Spleen (tissue), 11 donors: Measurements from ENCODE around the gene ARHGEF10L. TPM values are rescaled to one million over a fixed set of nuclear protein-coding genes. Genes with fewer than 3 reads are reported as not detected.

ENCODE experiments used
- DNase-seq: peaks from one replicate; pipeline ENCODE4 v3.0.0-alpha.2; 2020
- H3K27ac ChIP-seq, 8 donors: fragments of 200-600 bp; sonication (generic) in 7 of 8; 1 replicate in 4 of 8; 2 replicates in 4 of 8; pipeline versions ENCODE4 v1.5.0 to v1.8.0; 2016 to 2021; ENCODE audit warnings: inconsistent platforms in 4 of 8, mild to moderate bottlenecking in 4 of 8, moderate library complexity in 1 of 8
- H3K27me3 ChIP-seq, 7 donors: fragments of 200-600 bp; sonication (generic) in 6 of 7; replicated peaks in 1 of 7; 1 replicate in 4 of 7; 2 replicates in 3 of 7; pipeline versions ENCODE4 v1.5.0 to v1.8.0; 2016 to 2021; ENCODE audit warnings: inconsistent platforms in 3 of 7, mild to moderate bottlenecking in 1 of 7
- H3K36me3 ChIP-seq, 6 donors: fragments of 200-600 bp; sonication (generic) in 5 of 6; 1 replicate in 4 of 6; 2 replicates in 2 of 6; pipeline versions ENCODE4 v1.5.0 to v1.8.0; 2016 to 2021; ENCODE audit warnings: inconsistent platforms in 2 of 6
- H3K4me1 ChIP-seq, 6 donors: fragments of 200-600 bp; sonication (generic) in 5 of 6; 1 replicate in 3 of 6; 2 replicates in 3 of 6; pipeline versions ENCODE4 v1.5.0 to v1.8.0; 2016 to 2021; ENCODE audit warnings: inconsistent platforms in 3 of 6
- H3K4me3 ChIP-seq, 8 donors: fragments of 200-600 bp; sonication (generic) in 7 of 8; 1 replicate in 4 of 8; 2 replicates in 4 of 8; pipeline versions ENCODE4 v1.5.0 to v1.8.0; 2016 to 2021; ENCODE audit warnings: inconsistent platforms in 4 of 8, mild to moderate bottlenecking in 4 of 8, moderate library complexity in 2 of 8
- H3K9me3 ChIP-seq, 8 donors: fragments of 200-600 bp; sonication (generic) in 7 of 8; 1 replicate in 4 of 8; 2 replicates in 4 of 8; pipeline versions ENCODE4 v1.5.0 to v1.8.0; 2016 to 2021; ENCODE audit warnings: inconsistent platforms in 4 of 8
- POLR2A ChIP-seq, 3 donors: fragments of 450-650 bp; IDR thresholded peaks; one replicate each; pipeline ENCODE4 v1.5.1; 2017; ENCODE audit warnings: antibody characterized with exemption in 3 of 3, mild to moderate bottlenecking in 1 of 3
- POLR2AphosphoS5 ChIP-seq, 3 donors: sonication (generic); formaldehyde crosslinking; IDR thresholded peaks; one replicate each; pipeline ENCODE4 v1.5.1; 2017; ENCODE audit warnings: antibody characterized with exemption in 3 of 3
- WGBS, 5 donors: extraction: QIAGEN DNeasy Blood & Tissue Kit in 3 of 5; methylation state at CpG; one replicate each; pipeline versions ENCODE4 v1.1.5 to v1.1.7; 2013 to 2018; 5-methylcytosine and 5-hydroxymethylcytosine counted together
- intact Hi-C: fragments of 100-400 bp; cut with DNase I; formaldehyde crosslinking; loops from one replicate; pipeline ENCODE4 v1.15.0; 2023; ENCODE audit warnings: low total_unique reads
- polyA plus RNA-seq, 3 donors: library from polyadenylated mRNA; stranded (reverse); fragments of 200-250 nt; gene quantifications; one replicate each; pipeline ENCODE4 v1.2.1, GENCODE V29; 2013
- total RNA-seq, 7 donors: library from RNA; depleted of rRNA in 3 of 7; stranded (reverse); fragments of >200 nt in 3 of 7; fragmentation: NEBNext Ultra II Directional in 4 of 7; extraction: Animal tissue kit (Norgen Biotek cat#: 25700) in 4 of 7; gene quantifications; one replicate each; pipeline versions ENCODE4 v1.1.0 to v1.2.1, GENCODE V29; 2016 to 2021
- TF ChIP-seq, protein P1 (sequence below), 11 experiments: fragments of 200-600 bp in 7 of 11; fragments of 450-650 bp in 4 of 11; sonication (generic) in 4 of 11; IDR thresholded peaks in 8 of 11; conservative IDR thresholded peaks in 3 of 11; 1 replicate in 7 of 11; 2 replicates in 4 of 11; pipeline versions ENCODE4 v1.4.0 to v1.8.0; 2016 to 2021; ENCODE audit warnings: antibody characterized with exemption in 11 of 11, inconsistent platforms in 4 of 11, mild to moderate bottlenecking in 1 of 11
- donor health status: healthy with polysubstance abuse.
- donor health status: DM: no; HTN: no; CAD: no; lungs with moderate emphysema.
- donor health status: DM: no; HTN: no; CAD: no.
- donor health status: Bipolar disorder and iron deficiency.
- donor health status: healthy.
- donor health status: DM: no; HTN: no; CAD: no.
- donor health status: DM: yes; HTN: yes; CAD: no.

Gene ARHGEF10L
- total and polyA plus RNA-seq, 10 donors, result 10.0 to 40.9 (median 21.4) TPM

DNA sequence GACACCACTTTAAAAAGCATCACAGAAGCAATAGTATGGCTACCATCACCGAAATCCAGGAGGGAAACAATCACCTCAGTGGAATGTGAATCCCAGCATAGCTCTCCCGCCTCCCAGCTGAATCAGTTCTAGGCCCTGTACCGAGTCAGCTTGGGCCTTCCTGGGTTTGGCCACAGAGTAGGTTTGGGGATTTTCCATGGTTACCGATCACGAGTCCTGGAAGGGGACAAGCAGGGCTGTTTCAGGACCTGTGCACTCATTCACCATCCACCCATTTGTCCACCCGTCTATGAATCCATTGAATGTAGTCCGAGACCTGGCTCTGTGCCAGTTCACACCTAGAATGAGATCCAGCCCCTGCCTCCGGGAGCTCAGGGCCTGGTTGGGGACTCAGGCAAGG, 94.2 kb downstream of the ARHGEF10L start:
- Histone ChIP-seq H3K36me3 (peaks cover 0 to 87% (median 26%) of the 10 kb centered on the region in 6 donors), H3K4me1 (peaks cover 0 to 51% (median 28%) of the 10 kb centered on the region in 6 donors), H3K27me3 (no peaks in the 10 kb centered on the region), H3K27ac (no peak overlapping the region), H3K9me3 (no peaks in the 10 kb centered on the region), H3K4me3 (no peak overlapping the region)
- no peak for TF ChIP-seq POLR2AphosphoS5 (IDR thresholded peaks at IDR 0.05)
- TF ChIP-seq, protein P1, sequence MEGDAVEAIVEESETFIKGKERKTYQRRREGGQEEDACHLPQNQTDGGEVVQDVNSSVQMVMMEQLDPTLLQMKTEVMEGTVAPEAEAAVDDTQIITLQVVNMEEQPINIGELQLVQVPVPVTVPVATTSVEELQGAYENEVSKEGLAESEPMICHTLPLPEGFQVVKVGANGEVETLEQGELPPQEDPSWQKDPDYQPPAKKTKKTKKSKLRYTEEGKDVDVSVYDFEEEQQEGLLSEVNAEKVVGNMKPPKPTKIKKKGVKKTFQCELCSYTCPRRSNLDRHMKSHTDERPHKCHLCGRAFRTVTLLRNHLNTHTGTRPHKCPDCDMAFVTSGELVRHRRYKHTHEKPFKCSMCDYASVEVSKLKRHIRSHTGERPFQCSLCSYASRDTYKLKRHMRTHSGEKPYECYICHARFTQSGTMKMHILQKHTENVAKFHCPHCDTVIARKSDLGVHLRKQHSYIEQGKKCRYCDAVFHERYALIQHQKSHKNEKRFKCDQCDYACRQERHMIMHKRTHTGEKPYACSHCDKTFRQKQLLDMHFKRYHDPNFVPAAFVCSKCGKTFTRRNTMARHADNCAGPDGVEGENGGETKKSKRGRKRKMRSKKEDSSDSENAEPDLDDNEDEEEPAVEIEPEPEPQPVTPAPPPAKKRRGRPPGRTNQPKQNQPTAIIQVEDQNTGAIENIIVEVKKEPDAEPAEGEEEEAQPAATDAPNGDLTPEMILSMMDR (IDR thresholded peaks at IDR 0.05 in 8 of 11, conservative IDR thresholded peaks at IDR 0.05 in 3 of 11), result no peak
- TF ChIP-seq POLR2A (IDR thresholded peaks at IDR 0.05), result no peak
- DNase-seq, result no peak
- 77 to 93% (median 88%) methylated on average over 8 of the region's 8 CpGs for WGBS, 5 donors
- intact Hi-C loops, result no loop called here

DNA sequence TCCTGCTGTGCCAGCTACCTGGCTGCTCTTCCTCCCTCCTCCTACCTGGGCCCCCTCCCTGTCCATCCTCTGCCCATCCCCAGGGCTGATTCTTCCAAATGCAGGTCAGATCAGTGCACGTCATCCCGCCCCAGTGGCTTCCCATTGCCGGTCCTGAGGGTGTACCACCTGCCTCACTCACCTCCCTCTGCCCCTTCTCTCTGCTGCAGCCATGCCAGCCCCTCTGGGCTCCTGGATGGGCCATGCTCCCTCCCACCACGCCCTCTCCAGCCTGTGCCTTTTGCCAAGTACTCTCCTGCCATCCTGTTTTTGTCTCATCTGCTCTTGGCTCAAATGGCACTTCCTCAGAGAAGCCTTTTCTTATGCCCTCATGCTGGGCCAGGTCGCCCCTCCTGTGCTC, 95.8 kb downstream of the ARHGEF10L start:
- no peaks in the 10 kb centered on the region for H3K9me3 ChIP-seq
- no peak for DNase-seq
- H3K4me3 ChIP-seq, result no peak overlapping the region
- peaks cover 0 to 90% (median 38%) of the 10 kb centered on the region in 6 donors for H3K36me3 ChIP-seq
- intact Hi-C loops, result no loop called here
- peaks cover 0 to 42% (median 20%) of the 10 kb centered on the region in 6 donors for H3K4me1 ChIP-seq
- no peaks in the 10 kb centered on the region for H3K27me3 ChIP-seq
- peak overlapping the region in 3 of 8 donors; percentile 44 to 48 (median 46) for H3K27ac ChIP-seq
- 70 to 90% (median 82%) methylated on average over 5 of the region's 5 CpGs for WGBS, 5 donors
- TF ChIP-seq POLR2A (IDR thresholded peaks at IDR 0.05) (no peak), POLR2AphosphoS5 (IDR thresholded peaks at IDR 0.05) (no peak)
- TF ChIP-seq, protein P1 (IDR thresholded peaks at IDR 0.05 in 8 of 11, conservative IDR thresholded peaks at IDR 0.05 in 3 of 11), result no peak

DNA sequence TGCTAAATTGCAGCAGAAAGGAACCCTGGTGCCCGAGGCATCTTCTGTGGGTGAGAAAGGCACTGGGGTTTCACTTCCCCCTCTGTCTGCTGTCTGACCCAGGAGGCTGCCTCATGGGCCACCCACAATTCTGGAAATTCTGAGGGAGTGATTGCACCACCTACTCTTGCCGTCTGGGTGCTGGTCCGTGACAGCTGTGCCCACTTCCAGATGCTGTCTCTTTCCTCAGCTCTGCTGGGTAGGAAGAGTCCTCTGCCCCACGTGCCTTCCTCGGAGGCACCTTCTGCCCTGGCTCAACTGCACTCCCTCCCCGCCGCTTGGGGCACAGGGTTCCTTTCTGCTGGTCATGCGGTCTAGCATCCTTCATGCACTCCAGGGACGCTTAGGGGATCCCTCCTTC, 96.3 kb downstream of the ARHGEF10L start:
- no peak overlapping the region for H3K4me3 ChIP-seq
- TF ChIP-seq, protein P1 (IDR thresholded peaks at IDR 0.05 in 8 of 11, conservative IDR thresholded peaks at IDR 0.05 in 3 of 11), result no peak
- TF ChIP-seq POLR2A (IDR thresholded peaks at IDR 0.05) (no peak), POLR2AphosphoS5 (IDR thresholded peaks at IDR 0.05) (peak in 2 of 3 donors; percentile 41 to 61)
- peaks cover 0 to 95% (median 38%) of the 10 kb centered on the region in 6 donors for H3K36me3 ChIP-seq
- H3K27me3 ChIP-seq, result no peaks in the 10 kb centered on the region
- H3K4me1 ChIP-seq, result peaks cover 0 to 38% (median 17%) of the 10 kb centered on the region in 6 donors
- WGBS, 5 donors, result 39 to 68% (median 60%) methylated on average over 4 to 9 of the region's 9 CpGs
- no peak for DNase-seq
- H3K9me3 ChIP-seq, result no peaks in the 10 kb centered on the region
- intact Hi-C loops, result no loop called here
- peak overlapping the region in 3 of 8 donors; percentile 44 to 48 (median 46) for H3K27ac ChIP-seq

DNA sequence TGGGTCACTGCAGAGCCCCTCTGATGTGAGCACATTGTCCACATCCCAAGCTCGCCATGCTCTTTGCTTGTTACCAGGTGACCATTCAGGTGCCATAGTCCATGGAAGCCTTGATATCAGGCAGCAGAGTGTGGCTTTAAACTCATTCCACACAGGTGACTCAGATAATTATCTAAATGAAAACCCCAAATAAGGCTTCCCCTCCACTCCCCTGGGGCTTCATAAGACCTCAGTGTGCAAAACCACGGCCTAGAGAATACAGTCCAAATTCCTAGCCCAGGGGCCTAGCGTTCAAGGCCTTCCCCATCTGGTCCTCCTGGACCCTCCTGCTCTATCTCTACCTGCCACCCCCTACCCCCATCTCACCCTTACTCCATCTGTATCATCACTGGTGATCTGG, 97.1 kb downstream of the ARHGEF10L start:
- 72 to 89% (median 75%) methylated on average over 2 to 3 of the region's 3 CpGs for WGBS, 5 donors
- Histone ChIP-seq H3K36me3 (peaks cover 0 to 100% (median 38%) of the 10 kb centered on the region in 6 donors), H3K27me3 (no peaks in the 10 kb centered on the region), H3K4me3 (no peak overlapping the region), H3K27ac (no peak overlapping the region), H3K9me3 (no peaks in the 10 kb centered on the region), H3K4me1 (peaks cover 0 to 34% (median 17%) of the 10 kb centered on the region in 6 donors)
- intact Hi-C loops, result no loop called here
- TF ChIP-seq, protein P1 (IDR thresholded peaks at IDR 0.05 in 8 of 11, conservative IDR thresholded peaks at IDR 0.05 in 3 of 11), result no peak
- no peak for DNase-seq
